Mesenteric fat pad (tissue), 1 donor: ENCODE measurements around the gene GNG13. TPM values are rescaled to one million over a fixed set of nuclear protein-coding genes. Genes with fewer than 3 reads are reported as not detected.
"Not testable (repeated sequence)": the region's sequence is repeated elsewhere in the genome, so short reads cannot be mapped to it uniquely, and the experiment has no call there.

Experiments used
- DNase-seq: peaks from one replicate; pipeline ENCODE4 v3.0.0-alpha.2; 2020; ENCODE audit warnings: low spot score
- total RNA-seq: library from RNA; stranded (reverse); fragmentation: NEBNext Ultra II Directional; extraction: Animal tissue kit (Norgen Biotek cat#: 25700); gene quantifications from one replicate; pipeline ENCODE4 v1.2.1, GENCODE V29; 2021
- donor health status: DM: yes; HTN: yes; CAD: no.

The GNG13 gene
- total RNA-seq, 1 donor from 2014 or later, result not detected

DNA sequence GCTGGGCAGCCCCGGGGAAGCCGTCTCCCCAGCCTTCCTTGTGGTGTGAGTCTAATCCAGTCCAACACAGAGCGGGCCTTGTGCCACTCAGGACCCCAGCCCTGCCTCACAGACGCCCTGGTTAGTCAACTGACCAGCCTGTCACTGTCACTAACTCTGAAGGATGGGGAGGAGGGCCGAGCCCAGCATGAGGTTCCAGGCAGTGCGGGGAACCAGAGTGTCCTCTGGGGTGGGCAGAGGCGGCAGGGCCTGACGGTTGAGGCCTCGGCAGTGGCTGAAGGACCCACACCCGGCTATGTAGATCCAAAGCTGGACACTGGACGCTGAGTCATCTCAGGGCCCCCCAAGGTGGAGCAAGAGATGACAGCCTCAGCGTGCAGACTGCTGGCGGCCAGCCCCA, 21.0 kb downstream of the GNG13 start:
- no peak for DNase-seq

DNA sequence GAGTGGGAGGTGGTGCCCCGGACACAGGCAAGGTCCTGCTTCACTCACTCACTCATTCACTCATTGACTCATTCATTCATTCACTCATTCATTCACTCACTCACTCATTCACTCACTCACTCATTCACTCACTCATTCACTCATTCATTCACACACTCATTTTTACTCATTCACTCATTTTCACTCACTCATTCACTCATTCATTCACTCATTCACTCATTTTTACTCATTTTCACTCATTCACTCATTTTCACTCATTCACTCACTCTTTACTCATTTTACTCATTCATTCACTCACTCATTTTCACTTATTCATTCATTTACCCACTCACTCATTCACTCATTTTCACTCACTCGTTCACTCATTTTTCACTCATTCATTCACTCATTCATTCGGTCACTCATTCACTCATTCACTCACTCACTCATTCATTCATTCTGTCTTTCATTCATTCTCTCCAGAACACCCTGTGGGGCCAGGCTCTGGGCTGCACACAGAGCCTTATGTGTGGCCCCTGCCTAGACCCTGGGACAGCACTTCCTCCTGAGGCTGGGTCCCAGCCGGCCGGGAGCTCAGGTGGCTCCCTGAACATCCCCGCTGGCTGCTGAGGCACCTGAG, 21.5 kb downstream of the GNG13 start:
- DNase-seq, result no peak

DNA sequence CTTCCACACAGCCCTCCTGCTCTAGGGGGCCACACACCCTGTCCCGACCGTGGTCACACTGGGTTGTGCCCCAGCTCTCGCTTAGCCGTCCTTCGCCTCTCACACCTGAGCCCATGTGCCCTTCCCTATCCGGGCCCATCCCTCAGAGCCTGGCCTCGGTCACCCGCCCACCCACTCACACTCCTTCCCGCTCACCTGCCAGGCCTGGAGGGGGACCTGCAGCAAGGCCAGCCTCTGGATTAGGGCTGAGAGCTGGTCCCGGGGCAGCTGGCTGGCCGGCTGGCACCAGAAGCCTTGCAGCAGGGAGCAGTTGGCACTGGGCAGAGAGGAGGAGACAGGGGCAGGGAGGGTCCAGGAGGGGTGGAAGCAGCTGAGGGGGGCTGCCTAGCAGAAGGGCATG, 22.1 kb downstream of the GNG13 start:
- no peak for DNase-seq

DNA sequence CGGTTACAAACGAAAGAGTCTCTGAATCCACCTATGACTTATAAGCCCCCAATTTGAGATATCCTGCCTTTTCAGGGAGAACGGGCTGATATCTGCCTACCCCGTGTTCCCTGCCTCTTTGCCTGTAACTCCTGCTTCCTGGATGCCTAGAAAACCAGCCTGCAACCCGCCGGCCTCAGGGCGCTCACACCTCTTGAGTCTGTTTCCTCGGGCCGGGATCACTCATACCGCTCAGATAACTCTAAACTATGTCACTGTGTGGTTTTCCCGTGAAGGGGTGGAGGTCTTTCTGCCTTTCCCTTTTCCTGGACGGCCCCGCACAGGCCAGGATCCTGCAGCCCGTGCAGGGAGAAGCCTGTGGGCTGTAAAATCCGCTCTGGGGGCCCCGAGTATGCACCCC, 22.7 kb downstream of the GNG13 start:
- DNase-seq, result no peak

DNA sequence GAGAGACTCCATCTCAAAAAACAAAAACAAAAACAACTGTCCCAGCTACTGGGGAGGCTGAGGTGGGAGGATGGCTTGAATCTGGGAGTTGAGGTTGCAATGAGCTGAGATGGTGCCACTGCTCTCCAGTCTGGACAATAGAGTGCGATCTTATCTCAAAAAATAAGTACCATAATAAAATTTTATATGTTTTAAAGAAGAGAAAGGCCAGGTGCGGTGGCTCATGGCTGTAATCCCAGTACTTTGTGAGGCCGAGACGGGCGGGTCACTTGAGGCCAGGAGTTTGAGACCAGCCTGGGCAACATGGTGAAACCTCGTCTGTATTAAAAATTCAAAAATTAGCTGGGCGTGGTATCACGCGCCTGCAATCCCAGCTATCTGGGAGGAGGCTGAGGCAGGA, 23.7 kb downstream of the GNG13 start:
- DNase-seq, result no peak

DNA sequence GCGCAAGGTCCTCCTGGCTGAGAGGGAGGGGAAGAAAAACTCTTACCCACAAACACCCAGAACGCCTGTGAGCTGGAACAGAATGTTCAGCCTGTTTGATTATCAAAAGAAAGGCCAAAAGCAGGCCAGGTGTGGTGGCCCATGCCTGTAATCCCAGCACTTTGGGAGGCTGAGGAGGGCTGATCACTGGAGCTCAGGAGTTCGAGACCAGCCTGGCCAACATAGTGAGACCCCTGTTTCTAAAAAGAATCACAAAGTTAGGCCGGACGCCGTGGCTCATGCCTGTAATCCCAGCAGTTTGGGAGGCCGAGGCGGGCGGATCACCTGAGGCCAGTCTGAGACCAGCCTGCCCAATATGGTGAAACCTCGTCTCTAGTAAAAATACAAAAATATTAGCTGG, 24.2 kb downstream of the GNG13 start:
- DNase-seq, result not testable (repeated sequence)

DNA sequence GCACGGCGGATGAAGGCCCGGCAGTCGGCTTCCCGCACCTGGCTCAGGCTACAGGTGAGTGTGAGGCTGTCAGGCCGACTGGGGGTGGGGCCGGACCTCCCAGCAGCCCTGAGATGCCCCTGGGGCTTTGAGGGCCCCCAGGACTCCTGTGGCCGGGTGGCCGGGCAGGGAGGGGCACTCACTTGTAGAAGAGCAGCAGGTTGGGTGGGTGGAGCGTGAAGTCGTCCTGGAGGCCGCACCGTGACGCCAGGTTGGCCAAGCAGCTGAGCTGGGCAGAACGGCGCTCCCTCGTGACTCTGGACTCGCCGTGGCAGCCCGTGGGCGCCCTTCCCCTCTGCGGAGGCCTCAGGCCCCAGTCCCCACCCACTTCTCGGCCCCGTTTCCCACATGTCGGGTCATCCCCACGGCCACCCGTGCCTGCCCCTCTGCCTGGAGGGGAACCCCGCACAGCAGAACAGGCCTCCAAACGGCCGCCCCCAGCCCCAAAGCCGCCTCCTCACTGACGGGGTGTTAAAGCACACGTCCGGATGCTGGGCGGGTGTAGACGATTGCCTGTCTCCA, 25.2 kb downstream of the GNG13 start:
- no peak for DNase-seq

DNA sequence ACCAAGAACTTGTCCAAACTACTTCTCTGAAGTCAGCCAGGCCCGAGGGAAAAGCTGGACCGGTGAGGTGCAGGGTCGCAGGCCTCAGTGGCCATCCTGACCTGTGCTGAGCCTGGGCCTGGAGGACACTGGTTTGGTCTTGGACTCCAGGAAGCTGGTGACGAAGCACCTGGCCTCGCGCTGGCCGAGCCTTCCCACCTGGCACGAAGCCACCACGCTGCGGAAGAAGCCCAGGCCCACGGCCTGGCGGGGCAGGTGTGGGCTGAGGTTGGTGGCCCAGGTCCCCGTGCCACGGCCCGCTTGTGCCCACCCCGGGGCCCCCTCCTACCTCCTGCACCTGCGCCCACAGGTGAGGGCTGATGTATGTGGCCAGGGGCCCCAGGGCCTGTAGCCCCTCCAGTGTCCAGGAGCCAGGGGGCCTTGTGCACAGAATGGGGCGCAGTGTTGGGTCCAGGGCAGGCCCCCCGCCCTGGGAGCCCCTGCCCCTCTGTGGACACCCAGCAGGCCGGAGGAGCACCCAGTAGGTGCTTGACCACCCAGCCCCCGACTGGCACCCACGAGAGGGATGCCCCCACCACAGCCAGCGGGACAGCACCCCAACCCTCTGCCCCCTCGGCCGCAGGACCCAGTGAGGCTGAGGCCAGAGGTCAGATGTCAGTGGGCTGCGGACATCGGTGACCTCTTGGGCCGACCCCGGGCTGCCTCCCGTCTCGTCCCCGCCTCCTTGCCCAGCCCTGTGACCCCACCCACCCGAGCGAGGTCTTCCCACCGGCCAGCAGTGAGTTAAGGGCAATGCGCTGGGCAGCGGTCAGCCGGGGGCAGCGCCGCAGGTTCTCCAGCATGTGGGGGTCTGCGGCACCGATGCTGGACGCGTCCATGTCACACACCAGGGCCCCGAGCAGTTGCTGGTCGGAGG, 26.2 kb downstream of the GNG13 start:
- no peak for DNase-seq

DNA sequence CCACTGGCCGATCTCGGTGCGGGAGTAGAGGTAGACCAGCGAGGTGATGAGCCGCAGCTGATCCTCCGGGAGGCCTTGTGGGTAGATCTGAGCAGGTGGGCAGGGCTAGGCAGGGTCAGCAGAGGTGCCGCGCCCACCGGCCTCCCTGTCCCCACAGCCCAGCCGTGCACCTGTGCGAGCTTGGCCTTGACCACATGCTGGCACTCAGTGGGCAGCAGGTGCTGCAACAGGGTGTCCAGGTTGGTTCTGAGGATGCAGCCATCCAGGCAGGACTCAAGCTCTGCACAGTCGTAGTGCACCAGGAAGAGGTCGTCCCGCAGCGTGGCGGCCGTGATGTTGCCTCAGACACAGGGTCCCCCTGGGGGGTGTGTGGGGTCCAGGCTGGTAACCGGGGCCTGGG, 27.6 kb downstream of the GNG13 start:
- no peak for DNase-seq

DNA sequence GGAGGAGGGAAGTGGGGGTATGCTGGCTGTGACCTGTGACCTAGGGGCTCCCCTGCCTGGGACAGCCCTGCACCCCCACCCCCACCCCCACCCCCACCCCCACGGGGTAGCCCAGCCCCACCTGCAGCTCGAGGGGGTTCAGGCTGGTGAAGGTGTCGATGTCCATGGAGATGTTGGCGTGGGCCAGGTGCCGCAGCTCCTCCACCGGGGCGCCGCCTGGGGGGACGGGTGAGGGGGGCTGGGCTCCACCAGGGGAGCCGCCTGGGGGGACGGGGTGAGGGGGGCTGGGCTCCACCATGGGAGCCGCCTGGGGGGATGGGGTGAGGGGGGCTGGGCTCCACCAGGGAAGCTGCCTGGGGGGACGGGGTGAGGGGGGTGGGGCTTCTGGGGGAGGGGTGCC, 30.1 kb downstream of the GNG13 start:
- no peak for DNase-seq

DNA sequence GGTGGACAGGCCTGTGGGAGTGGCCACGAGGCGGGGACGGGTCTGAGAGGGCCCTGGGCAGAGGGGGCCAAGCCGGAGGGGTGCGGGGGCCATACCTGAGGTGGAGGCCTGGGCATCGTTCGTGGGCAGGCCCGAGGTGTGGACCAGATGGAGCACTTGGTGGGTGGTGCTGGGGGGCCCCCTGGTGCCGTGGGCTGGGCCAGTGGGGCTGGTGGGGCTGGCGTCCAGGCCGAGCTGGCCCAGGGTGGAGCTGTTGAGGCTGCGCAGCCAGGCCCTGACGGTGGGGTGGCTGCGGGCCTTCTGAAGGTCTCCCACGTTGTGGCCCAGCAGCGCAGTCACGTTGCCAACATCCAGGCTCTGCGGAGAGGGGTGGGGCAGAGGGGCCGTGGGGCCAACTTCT, 30.6 kb downstream of the GNG13 start:
- DNase-seq, result no peak

DNA sequence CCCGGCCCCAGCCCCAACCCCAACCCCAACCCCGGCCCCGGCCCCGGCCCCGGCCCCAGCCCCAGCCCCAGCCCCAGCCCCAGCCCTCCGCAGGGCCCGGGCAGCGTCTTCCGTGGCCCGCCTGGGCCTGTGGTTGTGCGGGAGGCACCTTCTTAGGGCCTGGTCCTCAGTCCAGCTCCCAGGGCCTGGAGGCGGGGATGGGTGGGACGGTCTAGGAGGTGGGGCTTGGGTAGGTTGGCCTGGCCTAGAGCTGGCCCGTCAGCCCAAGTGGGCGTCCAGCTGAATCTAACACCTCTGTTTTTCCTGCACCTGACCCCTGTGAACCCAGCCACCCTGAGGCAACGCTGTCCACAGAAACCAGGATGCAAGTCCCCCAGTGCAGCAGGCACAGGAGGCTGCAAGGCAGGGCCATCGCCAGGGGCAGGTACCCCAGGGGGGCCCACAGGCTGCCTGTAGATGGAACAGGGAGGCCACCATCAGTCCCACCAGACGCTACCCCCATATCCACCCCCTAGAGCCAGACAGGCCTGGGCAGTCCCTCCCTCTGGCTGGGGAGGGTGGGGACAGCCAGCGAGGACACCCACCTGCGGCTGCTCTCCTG, 31.2 kb downstream of the GNG13 start:
- no peak for DNase-seq

DNA sequence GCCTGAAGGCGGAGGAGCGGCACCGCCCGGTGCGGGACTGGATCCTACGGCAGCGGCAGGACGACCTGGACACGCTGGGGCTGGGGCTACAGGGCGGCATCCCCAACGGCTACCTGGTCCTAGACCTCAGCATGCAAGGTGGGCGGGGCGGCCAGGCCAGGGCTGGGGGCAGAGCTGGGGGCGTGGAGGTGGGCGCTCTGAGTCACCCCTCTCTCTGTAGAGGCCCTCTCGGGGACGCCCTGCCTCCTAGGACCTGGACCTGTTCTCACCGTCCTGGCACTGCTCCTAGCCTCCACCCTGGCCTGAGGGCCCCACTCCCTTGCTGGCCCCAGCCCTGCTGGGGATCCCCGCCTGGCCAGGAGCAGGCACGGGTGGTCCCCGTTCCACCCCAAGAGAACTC, 32.1 kb downstream of the GNG13 start:
- no peak for DNase-seq

DNA sequence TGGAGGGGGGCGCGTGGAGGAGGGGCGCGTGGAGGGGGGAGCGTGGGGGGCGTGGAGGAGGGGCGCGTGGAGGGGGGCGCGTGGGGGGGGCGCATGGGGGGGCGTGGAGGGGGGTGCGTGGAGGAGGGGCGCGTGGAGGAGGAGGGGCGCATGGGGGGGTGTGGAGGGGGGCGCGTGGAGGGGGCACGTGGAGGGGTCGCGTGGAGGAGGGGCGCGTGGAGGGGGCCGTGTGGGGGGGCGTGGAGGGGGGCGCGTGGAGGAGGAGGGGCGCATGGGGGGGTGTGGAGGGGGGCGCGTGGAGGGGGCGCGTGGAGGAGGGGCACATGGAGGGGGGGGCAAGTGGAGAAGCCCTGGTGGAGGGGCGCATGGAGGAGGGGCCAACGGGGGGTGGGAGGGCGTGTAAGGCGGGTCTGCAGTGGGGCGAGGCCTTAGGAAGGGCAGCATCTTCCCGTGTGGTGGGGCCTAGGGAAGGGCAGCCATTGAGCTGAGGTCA, 32.7 kb downstream of the GNG13 start:
- DNase-seq, result no peak

DNA sequence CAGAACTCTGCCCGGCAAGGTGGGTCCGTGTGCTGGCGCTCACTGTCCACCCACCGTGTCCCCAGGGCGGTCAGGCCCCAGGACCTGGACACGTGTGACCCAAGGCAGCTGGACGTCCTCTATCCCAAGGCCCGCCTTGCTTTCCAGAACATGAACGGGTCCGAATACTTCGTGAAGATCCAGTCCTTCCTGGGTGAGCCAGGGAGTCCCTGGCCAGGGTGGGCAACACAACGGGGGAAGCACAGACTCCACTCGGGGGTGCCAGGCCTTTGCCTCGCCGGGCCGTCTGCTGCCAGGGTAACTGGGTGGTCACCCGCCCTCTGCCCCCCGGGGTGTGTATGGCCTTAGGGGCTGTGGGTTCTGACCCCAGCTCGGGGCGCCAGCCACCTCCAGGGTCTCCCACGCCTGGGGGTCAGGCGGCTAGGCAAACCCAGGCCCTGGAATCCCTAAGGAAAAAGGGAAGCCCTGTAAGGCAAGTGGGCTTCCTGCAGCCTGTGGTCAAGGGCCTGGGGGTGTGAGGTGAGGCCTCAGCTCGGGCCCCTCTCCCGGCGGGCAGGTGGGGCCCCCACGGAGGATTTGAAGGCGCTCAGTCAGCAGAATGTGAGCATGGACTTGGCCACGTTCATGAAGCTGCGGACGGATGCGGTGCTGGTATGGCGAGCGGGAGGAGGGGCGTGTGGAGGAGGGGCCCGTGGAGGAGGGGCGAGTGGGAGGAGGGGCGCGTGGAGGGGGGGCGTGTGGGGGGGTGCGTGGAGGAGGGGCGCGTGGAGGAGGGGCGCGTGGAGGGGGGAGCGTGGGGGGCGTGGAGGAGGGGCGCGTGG, 33.5 kb downstream of the GNG13 start:
- DNase-seq, result no peak

DNA sequence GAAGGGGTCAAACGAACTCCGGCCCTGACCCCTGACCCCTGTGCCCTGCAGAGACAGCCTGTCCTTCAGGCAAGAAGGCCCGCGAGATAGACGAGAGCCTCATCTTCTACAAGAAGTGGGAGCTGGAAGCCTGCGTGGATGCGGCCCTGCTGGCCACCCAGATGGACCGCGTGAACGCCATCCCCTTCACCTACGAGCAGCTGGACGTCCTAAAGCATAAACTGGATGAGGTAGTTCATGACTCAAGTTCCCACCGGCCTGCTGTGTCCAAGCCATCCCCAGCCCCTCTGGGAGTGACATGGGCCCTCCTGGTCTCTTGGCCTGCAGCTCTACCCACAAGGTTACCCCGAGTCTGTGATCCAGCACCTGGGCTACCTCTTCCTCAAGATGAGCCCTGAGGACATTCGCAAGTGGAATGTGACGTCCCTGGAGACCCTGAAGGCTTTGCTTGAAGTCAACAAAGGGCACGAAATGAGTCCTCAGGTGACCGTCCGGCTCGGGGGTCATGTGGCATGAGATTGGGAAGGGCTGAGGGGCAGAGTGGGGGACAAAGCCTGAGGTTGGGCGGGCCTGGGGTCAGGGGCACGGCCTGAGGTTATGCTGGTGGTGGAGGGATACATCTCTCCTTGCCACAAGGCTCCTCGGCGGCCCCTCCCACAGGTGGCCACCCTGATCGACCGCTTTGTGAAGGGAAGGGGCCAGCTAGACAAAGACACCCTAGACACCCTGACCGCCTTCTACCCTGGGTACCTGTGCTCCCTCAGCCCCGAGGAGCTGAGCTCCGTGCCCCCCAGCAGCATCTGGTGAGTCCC, 34.3 kb downstream of the GNG13 start:
- no peak for DNase-seq

DNA sequence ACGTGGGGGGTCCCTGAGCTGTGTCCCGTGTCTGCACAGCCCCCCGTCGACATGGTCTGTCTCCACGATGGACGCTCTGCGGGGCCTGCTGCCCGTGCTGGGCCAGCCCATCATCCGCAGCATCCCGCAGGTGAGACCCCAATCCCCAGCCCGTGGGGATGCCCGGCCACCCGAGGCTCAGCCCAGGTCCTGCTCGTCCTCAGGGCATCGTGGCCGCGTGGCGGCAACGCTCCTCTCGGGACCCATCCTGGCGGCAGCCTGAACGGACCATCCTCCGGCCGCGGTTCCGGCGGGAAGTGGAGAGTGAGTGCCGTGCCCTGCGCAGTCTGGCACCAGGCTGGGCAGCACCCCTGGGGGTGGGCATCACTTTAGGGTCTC, 35.1 kb downstream of the GNG13 start:
- DNase-seq, result no peak

DNA sequence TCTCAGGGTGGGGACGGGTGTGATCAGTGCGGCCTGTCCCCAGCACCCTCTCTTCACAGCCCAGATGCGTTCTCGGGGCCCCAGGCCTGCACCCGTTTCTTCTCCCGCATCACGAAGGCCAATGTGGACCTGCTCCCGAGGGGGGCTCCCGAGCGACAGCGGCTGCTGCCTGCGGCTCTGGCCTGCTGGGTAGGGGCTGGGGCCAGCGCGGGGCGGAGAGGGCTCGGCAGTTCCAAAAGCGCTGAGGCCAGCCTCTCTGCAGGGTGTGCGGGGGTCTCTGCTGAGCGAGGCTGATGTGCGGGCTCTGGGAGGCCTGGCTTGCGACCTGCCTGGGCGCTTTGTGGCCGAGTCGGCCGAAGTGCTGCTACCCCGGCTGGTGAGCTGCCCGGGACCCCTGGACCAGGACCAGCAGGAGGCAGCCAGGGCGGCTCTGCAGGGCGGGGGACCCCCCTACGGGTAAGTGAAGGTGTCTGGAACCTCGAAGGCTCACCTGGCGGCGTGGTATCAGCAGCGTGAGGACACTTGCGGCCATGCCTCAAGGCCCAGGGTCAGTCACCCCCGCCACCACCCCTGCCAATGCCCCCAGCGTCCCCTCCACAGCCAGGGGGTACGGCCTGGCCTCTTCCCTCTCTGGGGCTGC, 35.6 kb downstream of the GNG13 start:
- DNase-seq, result no peak

DNA sequence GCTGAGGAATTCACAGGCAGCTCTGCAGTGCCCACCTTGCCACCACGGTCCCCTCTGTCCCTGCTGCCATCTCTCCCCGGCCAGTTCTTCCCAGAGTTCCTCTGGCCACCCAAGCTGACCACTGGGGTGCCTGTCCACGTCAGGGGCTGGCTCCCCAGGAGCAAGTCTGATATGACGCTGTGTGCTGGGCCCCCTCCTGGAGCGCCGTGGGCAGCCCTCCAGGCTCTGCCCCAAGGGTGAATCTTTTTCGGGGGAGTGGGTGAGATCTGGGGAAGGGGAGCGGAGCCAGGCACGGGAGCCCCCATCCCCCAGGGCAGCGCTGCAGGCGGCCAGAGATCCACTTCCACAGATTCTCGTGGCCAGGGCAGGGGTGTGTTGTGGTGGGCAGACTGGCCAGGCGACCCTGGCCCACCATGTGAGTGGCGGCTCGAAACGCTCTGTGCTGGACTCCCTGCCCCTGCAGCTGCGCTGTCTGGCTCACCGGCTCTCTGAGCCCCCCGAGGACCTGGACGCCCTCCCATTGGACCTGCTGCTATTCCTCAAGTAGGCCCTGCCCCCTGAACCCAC, 36.3 kb downstream of the GNG13 start:
- DNase-seq, result no peak
